Kidney capillary endothelial cell (primary cell): ENCODE measurements around the gene DOC2A.
"Not testable (repeated sequence)": the region's sequence is repeated elsewhere in the genome, so short reads cannot be mapped to it uniquely, and the experiment has no call there.

ENCODE experiments used
- DNase-seq: peaks from one replicate; pipeline ENCODE4 v3.0.0-alpha.2; 2018; ENCODE audit warnings: low spot score

DOC2A gene

GRCh38 chr16:29972992-29973383 is 37.8 kb downstream of the DOC2A start:
- DNase-seq = no peak

- no peak for DNase-seq
These were observed 38.3 kb downstream of the DOC2A start for GRCh38 chr16:29972500-29972899.

GRCh38 chr16:29971304-29971703 is 39.5 kb downstream of the DOC2A start:
- no peak for DNase-seq

- no peak for DNase-seq
These were observed 42.6 kb downstream of the DOC2A start for GRCh38 chr16:29968205-29968604.

- no peak for DNase-seq
These were observed 47.6 kb downstream of the DOC2A start for GRCh38 chr16:29963021-29963743.

GRCh38 chr16:29962344-29962994 is 48.4 kb downstream of the DOC2A start:
- DNase-seq = peak; percentile 30

- peak; percentile 85 for DNase-seq
These were observed 49.1 kb downstream of the DOC2A start, which contains the start of gene TMEM219 for GRCh38 chr16:29961479-29962343. Gene TMEM219, plus strand, starts transcription at chr16:29962079. Its CDS starts 1,065 bp downstream, at chr16:29963144.

GRCh38 chr16:29961127-29961478 is 49.7 kb downstream of the DOC2A start:
- DNase-seq = no peak

GRCh38 chr16:29959821-29960220 is 51.0 kb downstream of the DOC2A start:
- not testable (repeated sequence) for DNase-seq

GRCh38 chr16:29959293-29959692 is 51.5 kb downstream of the DOC2A start:
- no peak for DNase-seq

GRCh38 chr16:29958756-29959155 is 52.1 kb downstream of the DOC2A start:
- DNase-seq = no peak
